CD1c-positive myeloid dendritic cell (primary cell): Measurements from ENCODE around the gene LRRC41.
"Not testable (repeated sequence)": the region's sequence is repeated elsewhere in the genome, so short reads cannot be mapped to it uniquely, and the experiment has no call there.

ENCODE experiments used
- DNase-seq: peaks from one replicate; pipeline ENCODE4 v3.0.0-alpha.2; 2016; ENCODE audit errors: extremely low spot score

Gene LRRC41

DNA sequence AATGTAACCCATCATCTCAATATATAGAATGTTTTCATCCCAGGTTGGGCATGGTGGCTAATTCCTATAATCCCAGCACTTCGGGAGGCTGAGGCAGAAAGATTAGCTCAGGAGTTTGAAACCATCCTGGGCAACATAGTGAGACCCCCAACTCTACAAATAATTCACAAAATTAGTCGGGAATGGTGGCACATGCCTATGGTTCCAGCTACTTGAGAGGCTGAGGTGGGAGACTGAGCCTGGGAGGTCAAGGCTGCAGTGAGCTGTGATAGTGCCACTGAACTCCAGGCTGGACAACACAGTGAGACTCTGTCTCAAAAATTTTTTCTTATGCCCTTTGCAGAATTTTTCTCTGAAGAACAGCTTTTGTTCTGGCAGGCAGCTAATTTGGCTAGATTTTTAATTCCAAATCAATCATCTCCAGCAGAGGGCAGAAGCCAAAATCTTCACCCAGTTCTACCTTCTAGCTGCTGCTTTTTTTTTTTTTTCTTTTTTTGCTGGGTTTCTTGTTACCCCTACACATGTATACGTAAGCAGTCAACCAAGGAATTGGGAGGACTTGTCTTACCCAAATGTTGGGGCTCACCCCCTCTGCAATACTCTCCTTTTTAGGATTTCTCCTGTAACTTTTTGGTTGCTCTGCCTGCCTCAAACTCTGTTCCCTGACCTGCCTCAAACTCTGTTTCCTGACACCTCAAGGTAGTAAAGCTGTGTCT is 58.6 kb downstream of the LRRC41 start:
- DNase-seq = peak; percentile 45

- not testable (repeated sequence) for DNase-seq
Observed at GRCh38 chr1:46243831-46244230, 59.6 kb downstream of the LRRC41 start.

DNA sequence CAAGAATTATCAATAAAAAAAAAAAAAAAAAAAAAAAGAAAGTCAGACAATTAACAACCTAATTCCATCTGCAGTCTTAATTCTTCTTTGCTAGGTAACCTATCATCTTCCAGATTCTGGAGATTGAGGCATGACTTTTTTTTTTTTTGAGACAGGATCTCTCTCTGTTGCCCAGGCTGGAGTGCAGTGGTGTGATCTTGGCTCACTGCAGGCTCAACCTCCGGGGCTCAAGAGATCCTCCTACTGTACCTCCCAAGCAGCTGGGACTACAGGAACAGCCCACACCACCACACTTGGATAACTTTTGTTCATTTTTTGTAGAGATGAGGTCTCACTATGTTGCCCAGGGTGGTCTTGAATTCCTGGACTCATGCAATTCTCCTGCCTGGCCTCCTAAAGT is 60.5 kb downstream of the LRRC41 start:
- DNase-seq = no peak

- DNase-seq = not testable (repeated sequence)
Observed at GRCh38 chr1:46241733-46242132, 61.7 kb downstream of the LRRC41 start.

- peak; percentile 9 for DNase-seq
Observed at GRCh38 chr1:46238865-46239264, 64.6 kb downstream of the LRRC41 start.

DNA sequence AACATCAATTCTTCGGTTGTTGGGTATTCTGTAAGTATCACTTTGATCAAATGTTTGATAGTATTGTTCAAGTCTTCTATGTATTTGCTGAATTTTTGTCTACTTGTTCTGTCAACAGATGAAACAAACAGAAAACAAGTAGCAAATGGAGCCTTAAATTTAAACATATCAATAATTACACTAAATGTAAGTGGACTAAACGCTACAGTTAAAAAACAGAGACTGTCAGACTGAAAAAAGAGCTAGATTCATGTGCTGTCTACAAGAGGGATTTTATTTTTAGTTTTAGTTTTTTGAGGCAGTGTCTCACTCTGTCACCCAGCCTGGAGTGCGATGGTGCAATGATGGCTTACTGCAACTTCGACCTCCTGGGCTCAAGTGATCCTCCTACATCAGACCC is 66.5 kb downstream of the LRRC41 start:
- no peak for DNase-seq

DNA sequence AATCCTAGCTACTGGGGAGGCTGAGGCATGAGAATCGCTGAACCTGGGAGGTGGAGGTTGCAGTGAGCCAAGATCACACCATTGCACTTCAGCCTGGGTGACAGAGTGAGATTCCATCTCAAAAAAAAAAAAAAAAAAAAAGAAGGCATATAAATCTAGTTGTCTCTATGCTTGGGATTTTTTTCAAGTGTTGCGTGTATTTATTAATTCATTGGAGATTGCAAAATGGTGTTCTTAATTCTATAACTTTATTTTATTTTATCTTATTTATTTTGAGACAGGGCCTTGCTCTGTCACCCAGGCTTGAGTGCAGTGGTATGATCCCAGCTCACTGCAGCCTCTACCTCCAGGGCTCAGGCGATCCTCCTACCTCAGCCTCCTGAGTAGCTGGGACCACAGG is 72.2 kb downstream of the LRRC41 start:
- DNase-seq = not testable (repeated sequence)
